NCI-H345 treated with DMSO at 0.1 percent for 48 hours (cell line): ENCODE results near the gene AK3.
A peak's percentile ranks its signal among the peaks of the same experiment; 100 is the strongest.

ENCODE experiments used
- DNase-seq: peaks from one replicate; lab custom pipeline; 2025; ENCODE audit not compliant: unreplicated experiment; lab: John Stamatoyannopoulos, UW

AK3 gene

GRCh38 chr9:4706971-4707622 is 33.9 kb downstream of the AK3 start:
- no peak for DNase-seq

- DNase-seq = no peak
Observed at GRCh38 chr9:4706021-4706420, 35.0 kb downstream of the AK3 start.

GRCh38 chr9:4704129-4704528 is 36.9 kb downstream of the AK3 start:
- DNase-seq = no peak

GRCh38 chr9:4701526-4701925 is 39.5 kb downstream of the AK3 start:
- no peak for DNase-seq

GRCh38 chr9:4700932-4701331 is 40.1 kb downstream of the AK3 start:
- DNase-seq = no peak

GRCh38 chr9:4700091-4700490 is 40.9 kb downstream of the AK3 start:
- no peak for DNase-seq

GRCh38 chr9:4691795-4692194 is 49.2 kb downstream of the AK3 start:
- no peak for DNase-seq

- DNase-seq = no peak
Observed at GRCh38 chr9:4690144-4690543, 50.9 kb downstream of the AK3 start.

- DNase-seq = no peak
Observed at GRCh38 chr9:4689687-4690104, 51.3 kb downstream of the AK3 start.

- DNase-seq = no peak
Observed at GRCh38 chr9:4689021-4689420, 52.0 kb downstream of the AK3 start.

- DNase-seq = no peak
Observed at GRCh38 chr9:4686584-4686983, 54.4 kb downstream of the AK3 start.

GRCh38 chr9:4686112-4686511 is 54.9 kb downstream of the AK3 start:
- DNase-seq = no peak

- DNase-seq = no peak
Observed at GRCh38 chr9:4684820-4685219, 56.2 kb downstream of the AK3 start.

GRCh38 chr9:4680750-4681149 is 60.3 kb downstream of the AK3 start:
- no peak for DNase-seq

- DNase-seq = no peak
Observed at GRCh38 chr9:4680173-4680525, 60.9 kb downstream of the AK3 start.

- peak; percentile 85 for DNase-seq
Observed at GRCh38 chr9:4679268-4680172, 61.5 kb downstream of the AK3 start, which contains the start of gene CDC37L1. Gene CDC37L1 (plus strand): TSS chr9:4679569. CDS start chr9:4679768, 199 bp downstream.

- DNase-seq = no peak
Observed at GRCh38 chr9:4678679-4679267, 62.2 kb downstream of the AK3 start.

- no peak for DNase-seq
Observed at GRCh38 chr9:4677392-4677791, 63.6 kb downstream of the AK3 start.

GRCh38 chr9:4674783-4675182 is 66.2 kb downstream of the AK3 start:
- no peak for DNase-seq

- no peak for DNase-seq
Observed at GRCh38 chr9:4671737-4672136, 69.3 kb downstream of the AK3 start.

- DNase-seq = no peak
Observed at GRCh38 chr9:4670591-4670990, 70.4 kb downstream of the AK3 start.

- no peak for DNase-seq
Observed at GRCh38 chr9:4669890-4670289, 71.1 kb downstream of the AK3 start.
